GM20000 (cell line): ENCODE measurements around the gene RNF133.
"Not testable (repeated sequence)": the region's sequence is repeated elsewhere in the genome, so short reads cannot be mapped to it uniquely, and the experiment has no call there.

Experiments
- DNase-seq: peaks from one replicate; pipeline ENCODE4 v3.0.0; 2012; ENCODE audit warnings: low spot score
- CTCF ChIP-seq: IDR thresholded peaks from 2 replicates; pipeline ENCODE4 v1.5.1; 2012; ENCODE audit warnings: mild to moderate bottlenecking, control low read depth; ENCODE audit errors: extremely low read depth, missing control alignments

The RNF133 gene

GRCh38 chr7:122689346-122690109, 9.4 kb downstream of the RNF133 start:
- TF ChIP-seq CTCF = no peak
- no peak for DNase-seq

DNA sequence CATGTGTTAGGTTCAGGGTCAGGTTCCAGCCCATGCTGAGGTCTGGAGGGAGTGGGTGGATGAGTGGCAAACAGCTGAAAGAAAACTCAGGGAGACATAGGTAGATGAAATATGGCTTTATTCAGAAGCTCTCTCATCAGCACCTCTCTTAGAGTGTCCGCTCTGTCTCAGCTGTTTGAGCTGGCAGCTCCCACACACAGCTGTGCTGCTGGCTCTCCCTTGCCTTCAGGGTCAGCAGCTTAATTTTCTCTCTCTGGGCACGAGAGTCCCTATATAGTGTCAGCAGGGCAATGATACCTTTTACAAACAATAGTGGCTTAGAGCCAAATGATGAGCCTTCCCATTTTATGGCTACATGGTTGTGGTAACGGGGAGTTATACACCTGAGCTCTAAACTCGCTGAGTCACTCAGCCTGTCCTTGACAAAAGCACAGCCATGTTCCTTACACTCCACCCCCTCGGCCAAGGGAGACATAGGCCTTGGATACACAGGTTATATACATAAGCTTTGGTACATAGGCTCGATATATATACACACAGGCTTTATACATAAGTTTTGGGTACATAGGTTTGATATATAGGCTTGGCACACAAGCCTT, 10.4 kb downstream of the RNF133 start:
- DNase-seq = no peak
- no peak for TF ChIP-seq CTCF

- no peak for TF ChIP-seq CTCF
- DNase-seq = no peak
These were observed 12.5 kb downstream of the RNF133 start for GRCh38 chr7:122686360-122686878.

DNA sequence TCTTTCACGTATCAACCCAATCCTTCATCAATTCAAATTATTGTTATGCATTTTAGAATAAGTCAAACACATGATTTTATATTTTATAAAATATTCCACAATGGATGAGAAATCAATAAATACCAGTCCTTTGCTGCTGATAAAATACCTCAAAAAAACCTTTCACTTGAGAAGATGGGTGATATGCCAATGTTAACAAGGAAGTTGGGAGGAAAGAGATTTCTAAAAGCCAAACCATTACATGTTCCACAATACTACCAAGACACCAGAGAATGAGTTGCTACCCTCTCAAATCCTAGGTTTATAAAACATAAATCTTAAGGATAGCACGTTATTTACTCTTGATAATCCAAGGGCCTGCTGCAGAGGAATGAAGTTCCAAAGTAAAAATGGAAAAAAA, 14.4 kb downstream of the RNF133 start:
- no peak for TF ChIP-seq CTCF

GRCh38 chr7:122682815-122683550, 15.9 kb downstream of the RNF133 start:
- no peak for DNase-seq

More for the DNA sequence above, 14.4 kb downstream of the RNF133 start:
- DNase-seq = no peak

GRCh38 chr7:122681186-122681585, 17.7 kb downstream of the RNF133 start:
- DNase-seq = not testable (repeated sequence)

More at GRCh38 chr7:122682815-122683550, 15.9 kb downstream of the RNF133 start:
- no peak for TF ChIP-seq CTCF

- DNase-seq = no peak
- no peak for TF ChIP-seq CTCF
These were observed 19.1 kb downstream of the RNF133 start for GRCh38 chr7:122679813-122680212.

DNA sequence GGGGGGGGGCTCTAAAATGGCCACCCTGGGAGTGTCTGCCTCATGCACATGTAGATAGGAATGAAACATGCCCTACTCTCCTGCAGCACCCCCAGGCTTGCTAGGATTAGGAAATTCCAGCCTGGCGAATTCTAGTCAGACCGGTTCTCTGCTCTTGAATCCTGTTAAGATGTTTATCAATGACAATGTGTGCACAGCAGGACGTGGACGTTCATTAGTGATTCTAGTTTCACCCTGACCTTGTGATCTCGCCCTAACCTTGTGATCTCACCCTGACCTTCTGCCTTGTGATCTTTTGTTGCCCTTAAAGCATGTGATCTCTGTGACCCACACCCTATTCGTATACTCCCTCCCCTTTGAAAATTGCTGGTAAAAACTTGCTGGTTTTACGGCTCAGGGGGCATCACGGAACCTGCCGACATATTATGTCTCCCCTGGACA, 19.6 kb downstream of the RNF133 start:
- DNase-seq = not testable (repeated sequence)
